NCI-H2107 treated with DMSO at 0.1 percent for 48 hours (cell line): ENCODE measurements around the gene CTBP1.
"Not testable (repeated sequence)": the region's sequence is repeated elsewhere in the genome, so short reads cannot be mapped to it uniquely, and the experiment has no call there.

Source experiments
- DNase-seq: peaks from one replicate; lab custom pipeline; 2025; ENCODE audit not compliant: unreplicated experiment; lab: John Stamatoyannopoulos, UW

CTBP1 gene

GRCh38 chr4:1239141-1239949, 9.6 kb downstream of the CTBP1 start:
- no peak for DNase-seq

GRCh38 chr4:1238676-1239000, 10.3 kb downstream of the CTBP1 start:
- DNase-seq: no peak

GRCh38 chr4:1237981-1238675, 10.8 kb downstream of the CTBP1 start:
- DNase-seq: no peak

GRCh38 chr4:1237261-1237660, 11.7 kb downstream of the CTBP1 start:
- not testable (repeated sequence) for DNase-seq

- not testable (repeated sequence) for DNase-seq
These were observed 12.1 kb downstream of the CTBP1 start for GRCh38 chr4:1236836-1237235.

- DNase-seq: no peak
These were observed 12.8 kb downstream of the CTBP1 start for GRCh38 chr4:1236103-1236641.

GRCh38 chr4:1235381-1236102, 13.4 kb downstream of the CTBP1 start:
- DNase-seq: no peak

GRCh38 chr4:1234811-1235292, 14.1 kb downstream of the CTBP1 start:
- no peak for DNase-seq

GRCh38 chr4:1234309-1234695, 14.6 kb downstream of the CTBP1 start:
- no peak for DNase-seq

- DNase-seq: no peak
These were observed 15.2 kb downstream of the CTBP1 start for GRCh38 chr4:1233641-1234308.

GRCh38 chr4:1232661-1233621, 16.0 kb downstream of the CTBP1 start:
- DNase-seq: no peak

GRCh38 chr4:1231637-1232360, 17.1 kb downstream of the CTBP1 start:
- no peak for DNase-seq

- no peak for DNase-seq
These were observed 17.8 kb downstream of the CTBP1 start for GRCh38 chr4:1230971-1231636.

- no peak for DNase-seq
These were observed 18.6 kb downstream of the CTBP1 start for GRCh38 chr4:1230316-1230715.

GRCh38 chr4:1229117-1229849, 19.6 kb downstream of the CTBP1 start:
- DNase-seq: no peak

- no peak for DNase-seq
These were observed 21.1 kb downstream of the CTBP1 start for GRCh38 chr4:1227816-1228215.

- no peak for DNase-seq
These were observed 22.3 kb downstream of the CTBP1 start for GRCh38 chr4:1226598-1226997.

- no peak for DNase-seq
These were observed 22.8 kb downstream of the CTBP1 start for GRCh38 chr4:1226144-1226481.
